ENCODE data around the gene ARMC9. TPM values are rescaled to one million over a fixed set of nuclear protein-coding genes. Genes with fewer than 3 reads are reported as not detected.
"Not testable (repeated sequence)": the region's sequence is repeated elsewhere in the genome, so short reads cannot be mapped to it uniquely, and the experiment has no call there.

Gene ARMC9
- total RNA-seq, 1 donor, result 9.7 TPM

- no peak for DNase-seq (ENCODE audit: low read depth in 2 of 3, low spot score in 2 of 3)
Observed at GRCh38 chr2:231239751-231240150, 41.3 kb downstream of the ARMC9 start.

GRCh38 chr2:231241755-231242507 is 43.5 kb downstream of the ARMC9 start:
- peak in 1 of 3 donors; percentile 24 for DNase-seq (ENCODE audit: low read depth in 2 of 3, low spot score in 2 of 3)

- no peak for DNase-seq (ENCODE audit: low read depth in 2 of 3, low spot score in 2 of 3)
Observed at GRCh38 chr2:231243866-231244265, 45.4 kb downstream of the ARMC9 start.

- DNase-seq (ENCODE audit: low read depth in 2 of 3, low spot score in 2 of 3), result no peak
Observed at GRCh38 chr2:231244382-231245248, 46.2 kb downstream of the ARMC9 start.

GRCh38 chr2:231245249-231246094 is 47.0 kb downstream of the ARMC9 start:
- peak in 1 of 3 donors; percentile 30 for DNase-seq (ENCODE audit: low read depth in 2 of 3, low spot score in 2 of 3)

- no peak for DNase-seq (ENCODE audit: low read depth in 2 of 3, low spot score in 2 of 3)
Observed at GRCh38 chr2:231246171-231246842, 47.9 kb downstream of the ARMC9 start.

GRCh38 chr2:231250146-231250545 is 51.7 kb downstream of the ARMC9 start:
- no peak for DNase-seq (ENCODE audit: low read depth in 2 of 3, low spot score in 2 of 3)

GRCh38 chr2:231250698-231251097 is 52.3 kb downstream of the ARMC9 start:
- no peak for DNase-seq (ENCODE audit: low read depth in 2 of 3, low spot score in 2 of 3)

- DNase-seq (ENCODE audit: low read depth in 2 of 3, low spot score in 2 of 3), result not testable (repeated sequence)
Observed at GRCh38 chr2:231253292-231253691, 54.9 kb downstream of the ARMC9 start.

GRCh38 chr2:231256494-231256893 is 58.1 kb downstream of the ARMC9 start:
- DNase-seq (ENCODE audit: low read depth in 2 of 3, low spot score in 2 of 3), result no peak

- no peak for DNase-seq (ENCODE audit: low read depth in 2 of 3, low spot score in 2 of 3)
Observed at GRCh38 chr2:231257763-231258162, 59.3 kb downstream of the ARMC9 start.

- DNase-seq (ENCODE audit: low read depth in 2 of 3, low spot score in 2 of 3), result no peak
Observed at GRCh38 chr2:231258701-231259100, 60.3 kb downstream of the ARMC9 start.

- no peak for DNase-seq (ENCODE audit: low read depth in 2 of 3, low spot score in 2 of 3)
Observed at GRCh38 chr2:231259104-231259503, 60.7 kb downstream of the ARMC9 start.

- no peak for DNase-seq (ENCODE audit: low read depth in 2 of 3, low spot score in 2 of 3)
Observed at GRCh38 chr2:231260442-231261208, 62.2 kb downstream of the ARMC9 start.

GRCh38 chr2:231263118-231263831 is 64.8 kb downstream of the ARMC9 start:
- no peak for DNase-seq (ENCODE audit: low read depth in 2 of 3, low spot score in 2 of 3)

GRCh38 chr2:231270221-231271114 is 72.0 kb downstream of the ARMC9 start:
- no peak for DNase-seq (ENCODE audit: low read depth in 2 of 3, low spot score in 2 of 3)

- DNase-seq (ENCODE audit: low read depth in 2 of 3, low spot score in 2 of 3), result no peak
Observed at GRCh38 chr2:231272991-231273390, 74.6 kb downstream of the ARMC9 start.

- no peak for DNase-seq (ENCODE audit: low read depth in 2 of 3, low spot score in 2 of 3)
Observed at GRCh38 chr2:231276987-231277386, 78.6 kb downstream of the ARMC9 start.
